ENCODE results near the gene ORC3. TPM values are rescaled to one million over a fixed set of nuclear protein-coding genes. Genes with fewer than 3 reads are reported as not detected.
A peak's percentile ranks its signal among the peaks of the same experiment; 100 is the strongest.

ORC3 gene
- total and polyA plus RNA-seq, 2 of the 4 experiments (the other 2 are of a cell fraction), result 22.3 to 30.6 TPM

GRCh38 chr6:87572021-87572420, 17.9 kb upstream of the ORC3 start:
- H2AFZ ChIP-seq (replicated peaks; ENCODE audit: low read length, poor library complexity), result no peak overlapping the region
- no peak overlapping the region for H2AK5ac ChIP-seq (ENCODE audit: low read depth, low read length)
- TF ChIP-seq CTCF (conservative IDR thresholded peaks at IDR 0.05; ENCODE audit: low read depth, low read length) (no peak), ELK1 (IDR thresholded peaks at IDR 0.05; ENCODE audit: borderline replicate concordance, low read depth, low read length) (no peak), USF2 (IDR thresholded peaks at IDR 0.05; ENCODE audit: low read depth, low read length) (no peak), NFE2L2 (IDR thresholded peaks at IDR 0.05; ENCODE audit: low read depth, low read length) (no peak), MAFK (IDR thresholded peaks at IDR 0.05; ENCODE audit: low read depth, low read length) (no peak), POLR2A (IDR thresholded peaks at IDR 0.05; ENCODE audit: low read depth, low read length) (no peak), RFX5 (IDR thresholded peaks at IDR 0.05; ENCODE audit: low read depth, low read length) (no peak), CHD1 (IDR thresholded peaks at IDR 0.05; ENCODE audit: low read depth, low read length) (no peak), MXI1 (IDR thresholded peaks at IDR 0.05; ENCODE audit: borderline replicate concordance, low read depth, low read length) (no peak)
- POLR2A ChIA-PET (ENCODE audit: unreplicated experiment), result no interaction called here
- no peak overlapping the region for H3K23ac ChIP-seq (ENCODE audit: low read depth, low read length)
- H3K9me1 ChIP-seq (ENCODE audit: insufficient read depth, low read length), result peaks cover 9% of the 10 kb centered on the region
- CTCF ChIA-PET, result interaction anchor here (0.6 kb wide), 2 partner anchors 26 to 1956 kb away, joined by 4 to 7 read pairs; no protein-coding TSS in a partner anchor
- in situ Hi-C loops (cut with MboI; ENCODE audit: low sequenced_read_pairs) (loop anchor here (25.0 kb wide), 1 partner anchor 1290 kb away; no protein-coding TSS in a partner anchor), dilution Hi-C loops (cut with HindIII; ENCODE audit: low sequenced_read_pairs, unreplicated experiment) (no loop called here), intact Hi-C loops (cut with micrococcal nuclease) (loop anchor here (10.0 kb wide), 1 partner anchor 167 kb away; the partner anchor contains the start of gene CFAP206)
- DNase-seq (peak; percentile 24), ATAC-seq (ENCODE audit: low read depth) (peak; percentile 12; the same call in 1 of the 2 replicates)
- peaks cover 33 to 57% of the 10 kb centered on the region in 2 experiments for H3K79me1 ChIP-seq (ENCODE audit: low read depth in 1 of 2, low read length in 2 of 2)
- H3K4me3 ChIP-seq (ENCODE audit: insufficient read depth, low read depth, low read length), result no peak overlapping the region
- H2BK20ac ChIP-seq (ENCODE audit: low read depth, low read length), result no peak overlapping the region
- WGBS, 2 experiments (ENCODE audit: extremely low coverage in 2 of 2, insufficient read length in 1 of 2), result no CpG with 5 or more reads among the region's 4 CpGs
- no peak overlapping the region; the same call in 1 of the 2 replicates for H3K27ac ChIP-seq (ENCODE audit: insufficient read depth, low read length)
- no peak overlapping the region for H2AK9ac ChIP-seq (replicated peaks; ENCODE audit: low read depth, low read length, poor library complexity)
- H3K18ac ChIP-seq (ENCODE audit: low read depth, low read length), result no peak overlapping the region
- no peak overlapping the region for H4K91ac ChIP-seq (ENCODE audit: insufficient read depth, low read depth, low read length)
- H4K8ac ChIP-seq (ENCODE audit: low read depth in 2 of 2, low read length in 2 of 2), result no peak overlapping the region; a peak in 2 of 4 replicates
- H2BK120ac ChIP-seq (ENCODE audit: low read depth, low read length), result no peak overlapping the region
- H3K14ac ChIP-seq (replicated peaks; ENCODE audit: low read depth, low read length), result no peak overlapping the region
- no peaks in the 10 kb centered on the region for H3K27me3 ChIP-seq (ENCODE audit: control insufficient read depth, insufficient read depth, low read length)
- peaks cover 11% of the 10 kb centered on the region for H3K36me3 ChIP-seq (ENCODE audit: control insufficient read depth, insufficient read depth, low read length)
- no peak overlapping the region for H2BK15ac ChIP-seq (ENCODE audit: low read depth, low read length)
- no peak overlapping the region for H3K56ac ChIP-seq (ENCODE audit: extremely low read depth, insufficient read depth, low read length)
- no peaks in the 10 kb centered on the region for H3K9me3 ChIP-seq (ENCODE audit: control insufficient read depth, insufficient read depth, low read length)
- H3K4ac ChIP-seq (ENCODE audit: low read depth, low read length), result no peak overlapping the region
- BruUV-seq (replicated peaks), result no TSS peak
- H3K9ac ChIP-seq (ENCODE audit: low read depth, low read length), result no peak overlapping the region
- peak overlapping the region; percentile 89 for H2BK5ac ChIP-seq (ENCODE audit: low read depth, low read length, poor library complexity, severe bottlenecking)
- no peak overlapping the region for H4K5ac ChIP-seq (ENCODE audit: low read depth, low read length)
- peaks cover 18% of the 10 kb centered on the region for H3K4me1 ChIP-seq (ENCODE audit: control insufficient read depth, insufficient read depth, low read length)
- no peak overlapping the region for H3K4me2 ChIP-seq (ENCODE audit: low read depth, low read length)
- peaks cover 31% of the 10 kb centered on the region; the same call in 1 of the 2 replicates for H4K20me1 ChIP-seq (ENCODE audit: insufficient read depth, low read length)

Measured in IMR-90 (cell line).